GM18499 (cell line): Measurements from ENCODE around the gene DGKG.

ENCODE experiments used
- ATAC-seq: cut with Tn5 transposase; IDR thresholded peaks from one replicate; pipeline ENCODE4 v1.9.1; 2021; ENCODE audit warnings: moderate number of reproducible peaks; ENCODE audit not compliant: insufficient read depth, unreplicated experiment

DGKG gene

DNA sequence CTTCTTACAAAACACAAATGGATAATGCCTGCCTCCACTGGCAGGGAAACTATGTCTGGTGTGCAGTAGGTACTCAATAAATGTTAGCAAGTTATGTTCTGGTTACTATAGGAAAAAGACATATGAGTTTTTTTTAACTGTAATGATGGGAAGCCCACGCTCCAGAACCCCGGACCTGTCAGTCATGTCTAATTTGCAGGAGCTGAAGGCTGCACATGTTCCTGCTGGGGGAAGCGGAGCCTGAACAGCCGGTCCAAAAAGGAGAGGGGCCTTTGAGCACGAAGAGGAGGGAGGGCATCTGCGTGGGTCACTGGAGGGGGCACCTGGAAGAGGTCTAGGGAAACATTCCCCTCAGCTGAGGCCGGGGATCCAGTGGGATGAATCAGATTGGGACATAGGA lies 113.2 kb downstream of the DGKG start:
- no peak for ATAC-seq

DNA sequence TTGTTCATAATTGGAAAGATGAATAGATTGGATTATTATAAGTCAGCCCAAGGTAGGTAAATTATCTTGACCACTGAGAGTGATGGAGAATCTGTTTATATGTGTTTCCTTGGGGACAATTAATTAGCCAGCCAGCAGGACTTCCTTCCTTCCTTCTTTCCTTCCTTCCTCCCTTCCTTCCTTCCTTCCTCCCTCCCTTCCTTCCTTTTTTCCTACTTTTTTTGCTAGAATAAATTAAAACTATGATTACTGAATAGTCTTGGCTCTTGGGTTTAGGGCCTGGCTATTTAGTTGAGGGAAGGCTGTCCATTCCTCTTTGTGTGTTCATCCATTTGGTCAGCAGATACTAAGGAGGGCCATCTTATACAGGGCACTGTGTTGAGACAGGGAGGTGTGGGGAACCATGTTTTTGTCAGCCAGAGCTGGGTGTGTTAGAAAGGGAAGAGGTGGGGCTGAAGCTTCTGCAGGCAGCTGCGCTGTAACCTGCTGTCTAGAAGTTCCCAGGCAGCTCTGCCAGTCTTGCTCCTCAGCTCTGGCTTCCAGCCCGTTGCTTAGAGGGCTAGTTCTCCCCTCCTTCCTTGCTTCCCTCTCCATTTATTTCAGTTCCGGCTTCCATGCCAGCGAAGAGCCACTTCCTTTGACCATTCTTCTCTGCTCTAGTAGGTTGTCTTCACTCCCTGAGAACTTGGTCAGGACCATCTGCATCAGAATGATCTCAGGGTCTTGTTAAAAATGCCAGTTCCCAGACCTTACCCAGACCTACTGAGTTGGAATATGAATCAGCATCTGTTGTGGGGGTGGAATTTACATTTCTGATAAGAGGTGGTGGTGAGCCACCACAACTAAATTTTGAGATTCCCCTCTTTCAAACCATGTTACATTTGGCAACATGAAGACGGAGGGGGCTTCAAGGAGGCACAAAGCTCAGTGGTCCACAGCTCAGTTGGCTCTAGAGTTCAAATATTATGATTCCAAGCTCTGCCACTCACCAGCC lies 113.9 kb downstream of the DGKG start:
- ATAC-seq = no peak

DNA sequence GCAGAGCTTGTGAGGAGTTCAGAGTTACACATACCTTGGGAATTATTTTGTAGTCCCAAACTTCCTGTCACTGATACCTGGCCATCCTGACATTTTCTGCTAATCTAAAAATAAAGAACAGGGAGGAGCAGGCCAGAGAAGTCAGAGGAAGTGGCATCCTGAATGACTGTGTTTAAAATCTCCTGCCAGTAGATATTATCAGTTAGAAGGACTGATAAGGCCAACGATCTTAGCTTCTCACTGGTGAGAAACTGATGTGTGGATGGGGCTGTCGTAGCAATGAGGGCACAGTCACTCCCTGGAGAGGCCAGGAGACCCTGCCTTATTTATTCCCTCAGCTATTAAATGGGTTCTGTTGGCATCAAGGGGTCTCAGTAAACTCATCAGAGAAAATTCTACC lies 115.1 kb downstream of the DGKG start:
- ATAC-seq = no peak

DNA sequence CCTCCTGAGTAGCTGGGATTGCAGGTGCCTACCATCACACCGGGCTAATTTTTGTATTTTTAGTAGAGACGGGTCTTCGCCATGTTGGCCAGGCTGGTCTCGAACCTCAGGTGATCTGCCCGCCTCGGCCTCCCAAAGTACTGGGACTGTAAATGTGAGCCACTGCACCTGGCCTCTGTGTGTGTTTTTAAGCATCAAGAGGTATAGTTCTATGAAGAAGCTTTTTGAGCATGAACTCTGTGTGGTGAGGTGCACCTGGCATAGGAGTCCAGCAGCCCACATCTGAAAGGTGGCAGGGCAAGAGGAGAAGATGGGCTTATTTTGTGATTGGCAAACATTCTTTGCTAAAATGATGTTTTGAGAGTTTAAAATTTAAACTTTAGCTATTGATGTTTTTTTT lies 118.0 kb downstream of the DGKG start:
- ATAC-seq = no peak

DNA sequence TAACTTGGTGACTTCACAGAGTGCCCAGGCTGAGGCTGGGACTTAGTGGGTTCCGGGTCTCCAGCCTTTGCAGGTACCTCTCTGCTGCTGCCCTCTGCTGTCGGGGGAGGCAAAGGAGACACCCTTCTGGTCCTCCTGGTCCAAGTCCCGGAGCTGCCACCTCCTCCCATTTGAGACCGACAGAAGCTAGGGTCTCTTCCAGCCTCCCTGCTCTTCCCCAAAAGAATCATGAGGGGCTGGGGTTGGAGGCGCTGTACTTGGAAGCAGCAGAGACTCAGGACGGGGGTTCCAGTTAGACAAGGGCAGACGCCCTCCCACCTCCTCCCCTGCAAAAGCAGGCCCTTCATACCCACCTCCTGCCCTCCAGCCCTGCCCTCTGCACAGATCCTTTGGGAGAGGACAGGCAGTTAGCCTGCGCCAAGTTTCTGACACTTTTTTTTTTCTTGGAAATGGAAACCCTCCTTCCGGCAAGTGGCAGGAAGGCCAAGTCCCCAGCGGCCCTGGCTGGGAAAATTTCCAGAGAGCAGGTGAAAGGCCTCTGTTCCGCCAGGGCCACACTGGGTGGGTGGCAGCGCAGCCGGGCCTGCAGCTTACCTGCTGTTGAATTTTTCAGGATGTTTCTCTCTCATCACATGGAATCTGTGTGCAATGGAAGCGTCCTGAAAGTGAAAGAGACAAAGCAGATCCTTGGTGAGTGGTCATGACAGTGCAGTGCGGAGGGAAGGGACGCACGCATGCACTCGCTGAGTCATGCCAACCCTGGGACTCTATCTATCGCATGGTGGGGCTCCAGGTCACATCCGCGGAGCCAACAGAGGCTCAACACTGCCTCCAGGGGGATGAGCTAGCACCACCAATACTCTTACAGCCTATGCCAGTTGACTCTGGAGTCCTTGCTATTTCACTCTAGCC lies 119.9 kb downstream of the DGKG start:
- ATAC-seq = peak; percentile 73

DNA sequence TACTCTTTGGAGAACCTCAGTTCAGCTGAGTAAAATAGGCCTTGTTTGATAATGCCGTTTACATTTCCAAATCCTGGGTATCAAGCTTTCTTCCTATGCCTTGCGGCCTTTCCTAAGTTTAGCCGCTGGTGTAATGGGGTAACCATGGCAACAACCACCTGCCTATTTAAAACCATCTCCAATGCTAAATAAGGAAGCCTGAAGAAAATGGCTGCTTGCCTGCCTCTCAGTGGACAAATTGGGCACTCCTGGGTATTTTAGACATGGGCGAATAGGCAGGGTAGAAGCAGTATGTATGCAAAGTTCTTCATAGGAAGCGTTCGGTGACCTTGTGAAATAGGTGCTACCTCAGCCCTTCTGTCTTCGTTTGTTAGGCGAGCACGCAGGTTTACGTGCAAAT lies 122.7 kb downstream of the DGKG start:
- ATAC-seq = no peak

DNA sequence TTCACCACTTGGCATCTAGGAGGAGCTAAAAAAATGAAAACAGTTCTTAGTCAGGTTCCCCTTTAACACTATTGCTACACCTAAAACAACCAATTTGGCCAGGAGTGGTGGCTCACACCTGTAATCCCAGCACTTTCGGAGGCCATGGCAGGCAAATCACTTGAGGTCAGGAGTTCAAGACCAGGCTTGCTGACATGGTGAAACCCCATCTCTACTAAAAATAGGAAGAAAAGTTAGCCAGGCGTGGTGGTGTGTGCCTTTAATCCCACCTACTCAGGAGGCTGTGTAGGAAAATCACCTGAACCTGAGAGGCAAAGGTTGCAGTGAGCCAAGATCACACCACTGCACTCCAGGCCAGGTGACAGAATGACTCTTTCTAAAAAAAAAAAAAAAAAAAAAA lies 124.1 kb downstream of the DGKG start:
- ATAC-seq = no peak

DNA sequence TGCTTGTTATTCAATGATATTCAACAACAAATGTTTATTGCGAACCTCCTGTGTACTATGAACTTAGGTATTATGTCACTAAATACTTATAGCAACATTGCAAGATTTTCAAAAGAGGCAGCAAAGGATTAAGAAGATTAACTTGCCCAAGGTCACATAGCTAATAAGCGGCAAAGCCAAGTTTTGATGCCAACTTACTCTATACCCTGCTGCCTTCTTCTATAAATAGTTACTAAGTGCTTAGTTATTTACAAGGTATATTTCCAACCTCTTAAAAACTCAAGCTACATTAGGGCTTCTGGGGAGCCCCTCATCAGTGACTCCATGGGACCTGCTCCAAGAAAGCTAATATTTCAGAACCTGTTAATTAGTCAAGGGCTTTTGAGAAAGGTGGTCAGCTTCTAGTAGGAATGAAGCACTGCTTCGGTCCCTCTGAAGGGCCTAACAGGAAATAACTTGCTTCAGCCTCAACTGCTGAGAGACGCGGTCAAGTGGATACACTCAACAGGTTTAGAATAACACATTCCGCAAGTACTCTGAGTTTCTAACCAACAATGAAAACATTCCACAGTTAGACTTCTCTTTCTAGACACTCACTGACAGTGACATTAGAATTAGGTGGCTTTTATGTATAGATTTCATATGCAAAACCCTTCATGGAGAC lies 125.5 kb downstream of the DGKG start:
- ATAC-seq = no peak

DNA sequence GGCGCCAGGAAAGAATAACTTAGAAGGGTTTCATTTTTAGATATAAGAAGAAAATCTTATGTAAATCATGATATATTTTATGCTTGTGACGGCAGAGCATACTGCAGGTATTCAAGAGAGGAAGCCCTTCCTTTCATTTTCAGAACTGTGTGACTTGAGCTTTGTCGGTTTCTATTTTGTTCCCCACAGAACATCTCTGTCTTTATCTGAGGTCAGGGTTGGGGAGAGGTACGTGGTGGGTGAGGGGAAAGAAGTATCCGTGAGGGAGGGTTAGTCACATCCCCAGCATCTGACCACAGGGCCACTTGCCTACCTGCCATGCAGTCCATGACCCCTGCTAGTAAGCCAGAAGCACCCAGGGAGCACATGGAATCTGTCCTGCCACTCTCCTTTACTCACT lies 126.5 kb downstream of the DGKG start:
- peak; percentile 59 for ATAC-seq

DNA sequence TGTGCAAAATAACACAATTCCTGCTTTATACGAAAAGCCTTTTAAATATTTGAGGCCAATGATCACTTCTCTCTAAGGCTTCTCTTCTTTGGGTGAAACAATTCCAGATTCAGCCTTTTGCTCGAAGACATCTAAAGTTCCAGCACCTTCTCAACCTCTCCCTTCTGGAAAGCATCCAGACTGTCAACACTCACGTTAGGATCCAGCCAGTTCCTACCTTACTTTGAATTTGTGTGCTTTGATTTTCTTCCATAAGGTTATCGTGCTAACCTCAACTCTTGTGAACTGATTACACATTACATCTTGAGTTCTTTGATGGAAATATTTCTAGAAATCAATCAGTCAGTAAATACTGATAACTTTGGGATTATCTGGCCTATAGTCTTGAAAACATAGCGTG lies 127.9 kb downstream of the DGKG start:
- no peak for ATAC-seq

DNA sequence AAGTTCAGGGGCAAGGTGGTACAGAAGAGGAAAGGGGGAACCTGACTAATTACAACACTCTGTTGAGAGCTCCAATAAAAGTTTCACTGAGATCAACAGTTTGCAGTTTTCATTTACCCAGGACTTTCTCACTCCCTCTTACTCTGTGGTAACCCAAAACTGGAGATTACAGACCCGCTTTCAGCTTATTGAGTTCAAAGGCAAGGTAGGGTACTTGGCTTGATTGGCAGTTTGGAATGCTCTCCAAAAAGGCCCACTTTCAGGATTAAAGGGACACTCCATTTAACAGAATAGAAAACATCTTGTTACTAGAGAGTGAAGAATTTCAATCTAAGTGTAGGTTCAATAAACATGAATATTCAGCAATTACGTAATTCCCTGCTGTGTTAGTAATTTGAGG lies 135.6 kb downstream of the DGKG start:
- no peak for ATAC-seq

DNA sequence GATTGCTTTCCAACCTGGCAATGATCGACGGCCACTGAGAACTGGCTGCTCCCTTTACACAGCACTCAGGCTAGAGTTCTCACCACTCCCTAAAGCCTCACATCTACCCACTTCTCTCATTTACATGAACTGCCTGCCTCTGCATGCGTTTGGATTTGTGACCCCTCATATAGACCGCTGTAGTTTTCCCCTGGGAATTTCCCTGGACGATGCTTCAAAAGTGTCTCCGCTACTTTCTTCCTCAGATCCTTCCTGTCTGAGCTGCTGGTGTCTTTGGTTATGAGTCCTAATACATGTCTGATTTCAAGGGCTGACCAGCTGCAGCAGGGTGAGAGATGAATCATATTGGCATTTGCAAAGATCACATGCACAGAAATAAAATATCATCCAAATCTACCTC lies 136.4 kb downstream of the DGKG start:
- no peak for ATAC-seq

DNA sequence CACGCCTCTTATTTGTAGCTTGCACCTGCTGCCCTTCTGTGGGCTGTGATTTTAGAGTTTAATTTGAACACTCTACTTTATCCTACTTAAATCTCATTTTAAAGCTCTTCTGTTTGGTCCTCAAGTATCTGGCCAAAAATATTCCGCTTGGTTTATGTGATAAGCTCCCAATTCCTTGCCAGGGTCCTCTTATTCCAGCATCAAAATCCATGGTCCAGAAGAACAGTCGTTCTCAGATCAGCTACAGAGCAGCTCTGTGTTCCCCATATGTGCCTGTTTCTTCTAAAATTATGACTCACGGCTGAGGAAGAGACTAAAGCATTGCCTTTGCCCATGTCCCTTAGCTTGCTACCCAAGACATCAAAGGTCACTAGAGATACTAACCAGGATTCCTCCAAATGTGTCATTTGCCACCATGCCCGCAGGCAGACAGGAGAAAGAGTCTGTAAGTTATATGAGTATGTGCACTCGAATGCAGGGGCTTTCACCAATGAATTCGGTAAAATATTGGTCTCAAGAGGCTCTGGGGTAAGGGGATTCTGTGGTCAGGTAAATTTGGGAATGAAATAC lies 137.9 kb downstream of the DGKG start:
- ATAC-seq = no peak

DNA sequence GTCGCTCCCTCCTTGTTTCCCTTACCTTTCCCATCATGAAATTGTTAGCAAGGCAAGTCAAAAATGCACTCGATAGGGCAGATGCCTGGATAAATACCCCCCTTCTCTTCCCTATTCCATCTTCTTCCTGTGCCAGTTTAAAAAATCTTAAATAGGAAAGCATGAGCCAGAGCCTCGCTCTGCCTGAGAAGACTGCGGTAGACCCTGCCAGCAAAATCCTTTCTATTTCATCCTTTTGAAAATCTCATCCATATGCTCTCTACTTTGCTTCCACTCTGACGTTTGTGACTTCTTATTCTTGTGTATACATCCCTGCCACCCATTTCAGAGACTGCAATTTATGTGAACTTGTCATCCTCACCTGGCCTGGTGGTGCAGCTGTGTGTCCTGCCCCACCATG lies 138.6 kb downstream of the DGKG start:
- ATAC-seq = no peak

DNA sequence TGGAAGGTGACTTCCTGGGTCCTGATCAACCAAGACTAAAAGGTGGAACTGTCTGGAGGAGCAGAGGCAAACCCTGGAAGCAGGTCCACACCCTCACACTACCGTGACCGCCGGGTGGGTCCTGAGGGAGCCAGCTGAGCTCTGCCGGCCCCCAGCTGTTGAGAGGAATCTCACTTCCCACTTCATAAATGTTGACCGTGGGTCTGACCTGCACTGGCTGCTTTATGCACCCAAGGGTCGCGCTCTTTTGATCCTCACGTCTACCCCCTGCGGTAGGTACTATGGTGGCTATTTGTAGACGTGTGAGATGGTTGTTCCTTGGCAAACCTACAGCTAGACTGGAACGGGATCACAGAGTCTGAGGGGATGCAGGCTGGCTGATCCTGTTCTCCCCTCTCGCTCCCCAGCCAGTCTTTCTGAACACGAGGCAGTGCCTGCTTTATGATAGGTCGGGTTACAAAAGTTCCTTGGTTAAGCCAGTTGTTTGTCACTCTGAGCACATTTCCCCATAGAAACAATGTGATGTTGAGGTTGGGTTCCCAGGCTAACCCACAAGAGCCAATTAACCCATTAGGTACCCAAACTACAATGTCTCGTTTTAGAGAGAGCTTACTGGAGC lies 140.2 kb downstream of the DGKG start:
- ATAC-seq = no peak

DNA sequence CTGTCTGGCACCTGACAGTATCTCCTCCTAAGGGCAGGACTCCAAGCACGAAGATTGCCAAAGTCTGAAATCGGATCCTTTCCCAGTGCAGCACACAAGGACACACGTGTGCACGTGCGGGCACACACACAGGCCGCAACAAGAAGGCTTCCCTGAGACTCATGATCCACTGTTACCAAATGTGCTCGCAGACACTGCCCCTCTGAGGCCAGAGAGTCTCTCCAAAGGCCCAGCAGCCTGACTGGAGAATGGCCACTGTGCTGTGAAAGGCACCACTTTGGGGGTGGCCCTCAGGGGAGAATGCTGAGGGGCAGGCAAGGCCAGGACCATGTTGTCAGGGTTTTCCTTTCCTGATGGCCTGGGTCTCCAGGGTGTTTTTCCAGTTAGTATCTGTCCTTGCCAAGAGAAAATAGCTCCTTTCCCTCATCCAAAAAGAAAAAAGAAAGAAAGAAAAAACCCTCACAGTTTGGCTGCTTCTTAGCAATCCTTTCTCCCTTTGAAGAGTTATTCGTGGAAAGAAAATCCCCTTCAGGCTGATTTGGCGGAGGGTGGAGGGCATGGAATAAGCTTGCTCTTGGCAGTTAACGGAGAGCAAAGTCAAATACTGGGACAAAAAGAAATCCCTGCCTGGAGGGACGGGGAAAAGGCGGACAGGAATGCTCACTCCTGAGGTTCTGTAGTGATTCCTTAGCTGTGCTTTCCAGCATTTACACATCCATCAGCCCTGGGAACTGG lies 141.0 kb downstream of the DGKG start:
- no peak for ATAC-seq

DNA sequence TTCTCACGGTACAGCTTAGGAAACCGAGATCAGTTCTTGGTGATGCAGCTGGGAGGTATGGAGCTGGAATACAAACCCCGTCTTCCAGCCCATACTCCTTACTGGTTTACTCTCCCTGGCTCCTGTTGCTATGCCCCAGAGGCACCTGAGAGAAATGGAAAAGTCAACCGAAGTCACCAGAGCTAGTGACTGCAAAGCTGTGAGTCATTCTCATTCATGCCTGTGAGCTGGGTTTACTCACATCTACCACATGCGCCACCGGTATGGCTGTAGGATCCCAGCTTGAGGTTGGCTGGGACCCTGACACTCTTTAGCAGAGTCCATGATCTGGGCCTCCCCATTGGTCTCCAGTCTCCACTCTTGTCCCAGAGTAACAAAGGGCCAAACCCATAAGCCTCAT lies 141.7 kb downstream of the DGKG start:
- ATAC-seq = no peak

DNA sequence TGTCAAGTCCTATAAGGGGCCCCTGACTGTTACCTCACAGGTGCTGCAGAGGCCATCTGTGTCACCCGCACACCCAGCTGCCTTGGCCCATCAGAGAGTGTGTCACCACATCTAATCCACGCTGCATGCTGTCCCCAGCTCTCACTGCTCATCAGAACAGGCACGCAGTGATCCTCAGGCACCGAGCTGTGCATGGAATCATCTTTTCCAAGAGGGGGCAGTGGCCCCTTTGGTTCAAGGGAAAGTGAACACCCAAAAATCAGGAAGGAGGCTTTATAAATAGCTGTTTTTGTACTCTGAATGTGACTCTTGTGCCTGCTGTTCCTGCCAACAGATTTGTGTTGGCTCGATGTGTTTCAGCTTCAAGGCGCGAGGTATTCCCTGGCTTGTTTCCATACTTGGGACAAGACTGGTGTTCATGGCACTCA lies 142.8 kb downstream of the DGKG start:
- ATAC-seq = no peak

DNA sequence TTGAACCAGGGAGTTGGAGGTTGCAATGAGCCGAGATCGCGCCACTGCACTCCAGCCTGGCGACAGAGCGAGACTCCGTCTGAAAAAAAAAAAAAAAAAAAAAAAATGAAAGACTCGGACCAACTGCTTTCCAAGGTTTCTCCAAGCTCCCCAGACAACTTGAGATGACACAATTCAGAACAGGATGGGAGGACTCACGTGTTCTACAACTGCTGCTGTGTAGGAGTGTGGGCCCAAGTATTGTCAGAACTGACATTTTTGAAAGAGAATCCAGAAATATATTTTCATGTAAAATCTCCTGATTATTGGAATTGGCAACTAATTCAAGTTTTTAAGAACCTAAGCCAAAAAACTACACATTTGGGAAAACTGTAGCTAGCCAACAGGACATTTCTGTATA lies 143.6 kb downstream of the DGKG start:
- ATAC-seq = no peak
